ENCODE measurements around the gene ZNF511.

ZNF511 gene

DNA sequence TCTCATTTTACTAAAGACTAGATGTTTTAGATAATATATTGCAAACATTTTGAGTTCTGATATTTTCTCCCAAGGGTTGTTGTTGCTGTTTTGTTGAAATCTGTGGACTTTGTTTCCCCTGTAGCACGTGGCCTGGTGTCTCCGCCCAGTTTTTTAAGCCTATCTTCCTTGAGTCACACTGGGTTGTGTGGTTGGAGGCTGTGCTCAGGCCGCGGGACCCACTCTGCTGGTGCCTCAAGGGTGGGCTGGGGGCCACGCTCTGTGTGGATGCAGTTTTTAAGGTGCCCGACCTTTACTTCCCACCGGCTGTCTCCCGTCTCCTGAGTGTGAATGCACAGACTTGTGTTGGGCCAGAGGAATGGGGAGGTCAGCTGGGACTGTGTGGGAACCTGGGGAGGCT is 34.2 kb downstream of the ZNF511 start:
- H3K4me3 ChIP-seq (replicated peaks in 1 of 2; ENCODE audit: low read depth in 2 of 2, low read length in 2 of 2): no peak overlapping the region
- DNase-seq (ENCODE audit: low read depth in 2 of 2): no peak
- TF ChIP-seq, protein P1, sequence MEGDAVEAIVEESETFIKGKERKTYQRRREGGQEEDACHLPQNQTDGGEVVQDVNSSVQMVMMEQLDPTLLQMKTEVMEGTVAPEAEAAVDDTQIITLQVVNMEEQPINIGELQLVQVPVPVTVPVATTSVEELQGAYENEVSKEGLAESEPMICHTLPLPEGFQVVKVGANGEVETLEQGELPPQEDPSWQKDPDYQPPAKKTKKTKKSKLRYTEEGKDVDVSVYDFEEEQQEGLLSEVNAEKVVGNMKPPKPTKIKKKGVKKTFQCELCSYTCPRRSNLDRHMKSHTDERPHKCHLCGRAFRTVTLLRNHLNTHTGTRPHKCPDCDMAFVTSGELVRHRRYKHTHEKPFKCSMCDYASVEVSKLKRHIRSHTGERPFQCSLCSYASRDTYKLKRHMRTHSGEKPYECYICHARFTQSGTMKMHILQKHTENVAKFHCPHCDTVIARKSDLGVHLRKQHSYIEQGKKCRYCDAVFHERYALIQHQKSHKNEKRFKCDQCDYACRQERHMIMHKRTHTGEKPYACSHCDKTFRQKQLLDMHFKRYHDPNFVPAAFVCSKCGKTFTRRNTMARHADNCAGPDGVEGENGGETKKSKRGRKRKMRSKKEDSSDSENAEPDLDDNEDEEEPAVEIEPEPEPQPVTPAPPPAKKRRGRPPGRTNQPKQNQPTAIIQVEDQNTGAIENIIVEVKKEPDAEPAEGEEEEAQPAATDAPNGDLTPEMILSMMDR (IDR thresholded peaks at IDR 0.05; ENCODE audit: low read depth, low read length): no peak

GRCh38 chr10:133343558-133343957 is 34.8 kb downstream of the ZNF511 start:
- no peak overlapping the region for H3K4me3 ChIP-seq (replicated peaks in 1 of 2; ENCODE audit: low read depth in 2 of 2, low read length in 2 of 2)
- TF ChIP-seq, protein P1 (IDR thresholded peaks at IDR 0.05; ENCODE audit: low read depth, low read length): no peak
- DNase-seq (ENCODE audit: low read depth in 2 of 2): no peak

DNA sequence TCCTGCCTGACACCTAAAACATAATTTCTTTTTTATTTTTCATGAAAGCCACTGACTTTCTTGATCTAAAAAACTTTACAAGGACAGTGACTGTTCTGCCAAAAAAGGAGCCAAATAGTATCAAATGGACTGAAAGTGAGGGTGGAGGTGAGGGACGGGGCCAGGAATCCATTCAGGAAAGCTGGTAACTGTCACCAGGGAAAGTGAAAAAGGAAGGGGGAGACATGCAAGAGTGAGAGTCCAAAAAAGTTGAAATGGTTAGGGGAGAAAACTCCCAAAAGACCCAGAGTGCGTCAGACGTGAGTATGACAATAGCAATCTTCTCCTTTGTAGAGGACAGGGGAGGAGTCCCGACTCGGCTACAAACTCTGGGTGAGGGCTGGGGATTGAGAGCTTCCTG is 35.5 kb downstream of the ZNF511 start:
- TF ChIP-seq, protein P1 (IDR thresholded peaks at IDR 0.05; ENCODE audit: low read depth, low read length): no peak
- no peak for DNase-seq (ENCODE audit: low read depth in 2 of 2)
- no peak overlapping the region for H3K4me3 ChIP-seq (replicated peaks in 1 of 2; ENCODE audit: low read depth in 2 of 2, low read length in 2 of 2)

GRCh38 chr10:133346413-133346812 is 37.7 kb downstream of the ZNF511 start:
- TF ChIP-seq, protein P1 (IDR thresholded peaks at IDR 0.05; ENCODE audit: low read depth, low read length): no peak

GRCh38 chr10:133347710-133348517 is 39.2 kb downstream of the ZNF511 start:
- no peak for DNase-seq (ENCODE audit: low read depth in 2 of 2)
- TF ChIP-seq, protein P1 (IDR thresholded peaks at IDR 0.05; ENCODE audit: low read depth, low read length): no peak
- H3K4me3 ChIP-seq (replicated peaks in 1 of 2; ENCODE audit: low read depth in 2 of 2, low read length in 2 of 2): no peak overlapping the region

More at GRCh38 chr10:133346413-133346812, 37.7 kb downstream of the ZNF511 start:
- H3K4me3 ChIP-seq (replicated peaks in 1 of 2; ENCODE audit: low read depth in 2 of 2, low read length in 2 of 2): no peak overlapping the region
- DNase-seq (ENCODE audit: low read depth in 2 of 2): no peak

DNA sequence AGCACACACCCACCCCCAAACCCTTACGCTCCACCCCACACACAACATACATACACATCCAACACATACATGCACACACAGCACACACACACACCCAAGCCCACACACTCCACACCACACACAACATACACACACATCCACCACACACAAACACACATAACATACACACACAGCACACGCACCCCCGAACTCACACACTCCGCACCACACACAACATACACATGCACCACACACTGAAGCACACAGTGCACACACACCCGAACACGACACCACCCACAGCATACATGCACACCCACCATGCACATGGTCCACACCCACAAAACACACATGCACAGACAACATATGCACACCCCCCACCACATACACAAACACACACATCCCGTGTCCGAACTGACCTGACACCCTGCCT is 40.5 kb downstream of the ZNF511 start:
- DNase-seq (ENCODE audit: low read depth in 2 of 2): no peak
- TF ChIP-seq, protein P1 (IDR thresholded peaks at IDR 0.05; ENCODE audit: low read depth, low read length): no peak
- H3K4me3 ChIP-seq (replicated peaks in 1 of 2; ENCODE audit: low read depth in 2 of 2, low read length in 2 of 2): no peak overlapping the region

Measured in cardiac fibroblast (primary cell).